ENCODE data around the gene RAD51B. TPM values are rescaled to one million over a fixed set of nuclear protein-coding genes. Genes with fewer than 3 reads are reported as not detected.

The RAD51B gene
- total and polyA plus RNA-seq, 9 of the 15 experiments (the other 6 are each of a cell fraction or from before 2014, with no cell fraction given) = 8.5 to 17.3 (median 11.3) TPM

- CTCF ChIA-PET (ENCODE audit: low intra/inter-chr PET ratio) = no interaction called here
- in situ Hi-C loops (cut with MboI) (no loop called here), intact Hi-C loops (cut with micrococcal nuclease) (no loop called here)
- no peak overlapping the region for H2AFZ ChIP-seq (ENCODE audit: low read depth, low read length)
- no peaks in the 10 kb centered on the region for H3K79me2 ChIP-seq (ENCODE audit: control insufficient read depth, insufficient read depth, low read length)
- H3K9me1 ChIP-seq (ENCODE audit: control insufficient read depth, insufficient read depth, low read length) = no peaks in the 10 kb centered on the region
- no peak overlapping the region for H3K4me3 ChIP-seq
- H3K27me3 ChIP-seq (ENCODE audit: control insufficient read depth in 2 of 2, insufficient read depth in 2 of 2, low read length in 2 of 2) = no peaks in the 10 kb centered on the region
- ATAC-seq (no peak), FAIRE-seq (no peak), DNase-seq (ENCODE audit: extremely low read depth in 1 of 4, low spot score in 3 of 4) (no peak)
- H4K20me1 ChIP-seq (replicated peaks; ENCODE audit: control insufficient read depth, insufficient read depth, low read length) = no peaks in the 10 kb centered on the region
- no peak overlapping the region for H3K27ac ChIP-seq (ENCODE audit: extremely low read depth, low read depth, low read length)
- BruUV-seq (replicated peaks) = no TSS peak
- peaks cover 0 to 4% of the 10 kb centered on the region in 2 experiments; a peak in 1 of 5 replicates for H3K4me1 ChIP-seq (replicated peaks in 1 of 2; ENCODE audit: control insufficient read depth in 2 of 2, insufficient read depth in 2 of 2, low read length in 2 of 2)
- no peaks in the 10 kb centered on the region for H3K36me3 ChIP-seq (ENCODE audit: control insufficient read depth, insufficient read depth, low read length)
- no peaks in the 10 kb centered on the region for H3K9me3 ChIP-seq (replicated peaks; ENCODE audit: control insufficient read depth, insufficient read depth, low read depth, low read length)
- H3K4me2 ChIP-seq (ENCODE audit: insufficient read depth, low read length) = no peak overlapping the region
- H3K9ac ChIP-seq (ENCODE audit: insufficient read depth in 1 of 2, low read depth in 2 of 2, low read length in 2 of 2) = no peak overlapping the region
- POLR2A ChIA-PET = no interaction called here
- TF ChIP-seq HOMEZ (CRISPR knock-in tag; IDR thresholded peaks at IDR 0.05) (no peak), RNF2 (IDR thresholded peaks at IDR 0.05) (no peak), BRF2 (IDR thresholded peaks at IDR 0.05; ENCODE audit: borderline replicate concordance, insufficient read depth, insufficient read length) (no peak), MLX (CRISPR knock-in tag; conservative IDR thresholded peaks at IDR 0.05) (no peak), TAF1 (IDR thresholded peaks at IDR 0.05; ENCODE audit: control insufficient read depth, extremely low read depth, insufficient read depth, low read length, severe bottlenecking) (no peak), ZNF444 (CRISPR knock-in tag; IDR thresholded peaks at IDR 0.05) (no peak), FOXK2 (conservative IDR thresholded peaks at IDR 0.05 in 1 of 2, IDR thresholded peaks at IDR 0.05 in 1 of 2; ENCODE audit: low read depth in 2 of 2) (no peak), SMAD3 (CRISPR knock-in tag; conservative IDR thresholded peaks at IDR 0.05) (no peak), MAZ (CRISPR knock-in tag; conservative IDR thresholded peaks at IDR 0.05 in 1 of 2, IDR thresholded peaks at IDR 0.05 in 1 of 2) (no peak), ZNF184 (CRISPR knock-in tag; IDR thresholded peaks at IDR 0.05) (no peak), ZKSCAN3 (CRISPR knock-in tag; IDR thresholded peaks at IDR 0.05) (no peak), FOXK1 (CRISPR knock-in tag; IDR thresholded peaks at IDR 0.05; ENCODE audit: borderline replicate concordance) (no peak), ARID1B (IDR thresholded peaks at IDR 0.05) (no peak), AFF4 (CRISPR knock-in tag; IDR thresholded peaks at IDR 0.05) (no peak)
These were observed 550.4 kb downstream of the RAD51B start for GRCh38 chr14:68370057-68370360.

All from K562 (cell line).